Measurements from ENCODE around the gene DIAPH2. TPM values are rescaled to one million over a fixed set of nuclear protein-coding genes. Genes with fewer than 3 reads are reported as not detected.

Gene DIAPH2
- total RNA-seq, 4 donors from 2014 or later = 12.1 to 41.6 (median 29.1) TPM

GRCh38 chrX:97328853-97329390 lies 644.3 kb downstream of the DIAPH2 start:
- TF ChIP-seq POLR2A (IDR thresholded peaks at IDR 0.05) (no peak), CTCF (IDR thresholded peaks at IDR 0.05 in 4 of 5, conservative IDR thresholded peaks at IDR 0.05 in 1 of 5) (no peak)
- intact Hi-C loops (cut with DNase I; ENCODE audit: low total_unique reads) = no loop called here
- H3K4me1 ChIP-seq = no peaks in the 10 kb centered on the region
- ATAC-seq (no peak), DNase-seq (no peak)
- H3K9me3 ChIP-seq = no peaks in the 10 kb centered on the region
- no peaks in the 10 kb centered on the region for H3K27me3 ChIP-seq
- no peak overlapping the region for H3K4me3 ChIP-seq
- in situ Hi-C loops (cut with MboI; ENCODE audit: low sequenced_read_pairs in 4 of 4) = no loop called here
- no peak overlapping the region for H3K27ac ChIP-seq
- H3K36me3 ChIP-seq = no peaks in the 10 kb centered on the region

GRCh38 chrX:97330151-97330550 lies 645.5 kb downstream of the DIAPH2 start:
- no peaks in the 10 kb centered on the region for H3K36me3 ChIP-seq
- no peak for TF ChIP-seq CTCF (IDR thresholded peaks at IDR 0.05 in 4 of 5, conservative IDR thresholded peaks at IDR 0.05 in 1 of 5)
- no peak for TF ChIP-seq POLR2A (IDR thresholded peaks at IDR 0.05)
- H3K4me1 ChIP-seq = no peaks in the 10 kb centered on the region
- no peak overlapping the region for H3K4me3 ChIP-seq
- ATAC-seq (no peak), DNase-seq (no peak)
- in situ Hi-C loops (cut with MboI; ENCODE audit: low sequenced_read_pairs in 4 of 4) = no loop called here
- H3K27me3 ChIP-seq = no peaks in the 10 kb centered on the region
- no peak overlapping the region for H3K27ac ChIP-seq
- intact Hi-C loops (cut with DNase I; ENCODE audit: low total_unique reads) = no loop called here
- no peaks in the 10 kb centered on the region for H3K9me3 ChIP-seq

- intact Hi-C loops (cut with DNase I; ENCODE audit: low total_unique reads) = no loop called here
- H3K36me3 ChIP-seq = no peaks in the 10 kb centered on the region
- no peak for TF ChIP-seq POLR2A (IDR thresholded peaks at IDR 0.05)
- no peak for TF ChIP-seq CTCF (IDR thresholded peaks at IDR 0.05 in 4 of 5, conservative IDR thresholded peaks at IDR 0.05 in 1 of 5)
- no peak for DNase-seq
- no peak overlapping the region for H3K4me3 ChIP-seq
- no peaks in the 10 kb centered on the region for H3K9me3 ChIP-seq
- H3K27me3 ChIP-seq = no peaks in the 10 kb centered on the region
- no peak for ATAC-seq
- H3K27ac ChIP-seq = no peak overlapping the region
- H3K4me1 ChIP-seq = no peaks in the 10 kb centered on the region
- in situ Hi-C loops (cut with MboI; ENCODE audit: low sequenced_read_pairs in 4 of 4) = no loop called here
Measured at GRCh38 chrX:97332963-97333362, 648.3 kb downstream of the DIAPH2 start.

GRCh38 chrX:97334850-97335249 lies 650.2 kb downstream of the DIAPH2 start:
- Histone ChIP-seq H3K4me1 (no peaks in the 10 kb centered on the region), H3K27ac (no peak overlapping the region), H3K9me3 (no peaks in the 10 kb centered on the region), H3K4me3 (no peak overlapping the region), H3K36me3 (no peaks in the 10 kb centered on the region), H3K27me3 (no peaks in the 10 kb centered on the region)
- no peak for DNase-seq
- in situ Hi-C loops (cut with MboI; ENCODE audit: low sequenced_read_pairs in 4 of 4) (no loop called here), intact Hi-C loops (cut with DNase I; ENCODE audit: low total_unique reads) (no loop called here)
- ATAC-seq = no peak
- TF ChIP-seq POLR2A (IDR thresholded peaks at IDR 0.05) = no peak
- no peak for TF ChIP-seq CTCF (IDR thresholded peaks at IDR 0.05 in 4 of 5, conservative IDR thresholded peaks at IDR 0.05 in 1 of 5)

GRCh38 chrX:97344724-97345123 lies 660.1 kb downstream of the DIAPH2 start:
- no peaks in the 10 kb centered on the region for H3K36me3 ChIP-seq
- no peak for DNase-seq
- no peaks in the 10 kb centered on the region for H3K4me1 ChIP-seq
- no peak overlapping the region for H3K27ac ChIP-seq
- no peaks in the 10 kb centered on the region for H3K27me3 ChIP-seq
- H3K4me3 ChIP-seq = no peak overlapping the region
- in situ Hi-C loops (cut with MboI; ENCODE audit: low sequenced_read_pairs in 4 of 4) = no loop called here
- no peak for TF ChIP-seq CTCF (IDR thresholded peaks at IDR 0.05 in 4 of 5, conservative IDR thresholded peaks at IDR 0.05 in 1 of 5)
- TF ChIP-seq POLR2A (IDR thresholded peaks at IDR 0.05) = no peak
- intact Hi-C loops (cut with DNase I; ENCODE audit: low total_unique reads) = no loop called here
- H3K9me3 ChIP-seq = no peaks in the 10 kb centered on the region
- no peak for ATAC-seq
